Keratinocyte (primary cell): ENCODE measurements around the gene HOXC6. TPM values are rescaled to one million over a fixed set of nuclear protein-coding genes. Genes with fewer than 3 reads are reported as not detected.

Experiments used
- DNase-seq: peaks from one replicate; pipeline ENCODE4 v3.0.0-alpha.2; 2011; ENCODE audit warnings: low read depth, missing footprints, low spot score
- FAIRE-seq: peaks from 2 replicates; lab custom pipeline; 2011; peaks lifted over from hg19 to GRCh38; lab: Jason Lieb, UNC
- H2AFZ ChIP-seq: 2 replicates; pipeline ENCODE4 v1.6.0; 2012; ENCODE audit warnings: low read length, control low read depth, inconsistent platforms; ENCODE audit not compliant: control insufficient read depth
- H3K27ac ChIP-seq: 2 replicates; pipeline ENCODE4 v1.5.1; 2011; ENCODE audit warnings: low read length; ENCODE audit not compliant: control insufficient read depth, insufficient read depth
- H3K27me3 ChIP-seq: 3 replicates; pipeline ENCODE4 v1.6.0; 2011; ENCODE audit warnings: low read length; ENCODE audit not compliant: control insufficient read depth, insufficient read depth; ENCODE audit errors: extremely low read depth
- H3K36me3 ChIP-seq, 2 experiments: 2 replicates in 1 of 2; 3 replicates in 1 of 2; pipeline ENCODE4 v1.5.1; 2011; ENCODE audit warnings: low read length in 2 of 2, mild to moderate bottlenecking in 1 of 2; ENCODE audit not compliant: control insufficient read depth in 2 of 2, insufficient read depth in 2 of 2; ENCODE audit errors: extremely low read depth in 1 of 2
- H3K4me1 ChIP-seq: 3 replicates; pipeline ENCODE4 v1.5.1; 2011; ENCODE audit warnings: low read length; ENCODE audit not compliant: control insufficient read depth, insufficient read depth; ENCODE audit errors: extremely low read depth
- H3K4me2 ChIP-seq: 3 replicates; pipeline ENCODE4 v1.6.0; 2011; ENCODE audit warnings: low read depth, low read length; ENCODE audit not compliant: control insufficient read depth, insufficient read depth; ENCODE audit errors: extremely low read depth
- H3K4me3 ChIP-seq, 3 experiments: fragments of 200-600 bp in 1 of 3; sonication (generic) in 1 of 3; 2 replicates in 2 of 3; 3 replicates in 1 of 3; pipeline ENCODE4 v1.5.1; 2011 to 2016; ENCODE audit warnings: low read length in 3 of 3, mild to moderate bottlenecking in 3 of 3, control low read depth in 2 of 3, inconsistent platforms in 1 of 3, low read depth in 1 of 3, mixed read lengths in 1 of 3, mixed run types in 1 of 3, moderate library complexity in 1 of 3; ENCODE audit not compliant: control insufficient read depth in 2 of 3, insufficient read depth in 2 of 3; ENCODE audit errors: extremely low read depth in 1 of 3
- H3K79me2 ChIP-seq: 2 replicates; pipeline ENCODE4 v1.6.0; 2012; ENCODE audit warnings: low read length; ENCODE audit not compliant: control insufficient read depth, insufficient read depth
- H3K9ac ChIP-seq: 3 replicates; pipeline ENCODE4 v1.6.0; 2011; ENCODE audit warnings: low read length; ENCODE audit not compliant: control insufficient read depth, insufficient read depth; ENCODE audit errors: extremely low read depth
- H3K9me1 ChIP-seq: 3 replicates; pipeline ENCODE4 v1.6.0; 2011; ENCODE audit warnings: low read length; ENCODE audit not compliant: control insufficient read depth, insufficient read depth; ENCODE audit errors: extremely low read depth
- H3K9me3 ChIP-seq: 2 replicates; pipeline ENCODE4 v1.5.1; 2012; ENCODE audit warnings: low read depth, low read length; ENCODE audit not compliant: control insufficient read depth
- H4K20me1 ChIP-seq: 3 replicates; pipeline ENCODE4 v1.6.0; 2011; ENCODE audit warnings: low read length; ENCODE audit not compliant: control insufficient read depth, insufficient read depth; ENCODE audit errors: extremely low read depth
- EZH2 ChIP-seq: IDR thresholded peaks from one replicate; pipeline ENCODE4 v1.6.1; 2012; ENCODE audit warnings: inconsistent platforms, mild to moderate bottlenecking, low read length, moderate library complexity
- dilution Hi-C: fragments of 300-500 bp; cut with MboI; formaldehyde crosslinking; loops from one replicate; pipeline ENCODE4 v1.7.0; 2020; ENCODE audit warnings: low sequenced_read_pairs; ENCODE audit not compliant: extremely low pct_ligation_motif_present
- polyA plus RNA-seq, 5 experiments: library from polyadenylated mRNA; depleted of rRNA in 3 of 5; stranded (reverse) in 3 of 5; stranded (forward) in 1 of 5; unstranded in 1 of 5; fragments of >200 nt; gene quantifications; 1 replicate in 1 of 5; 2 replicates in 3 of 5; 3 replicates in 1 of 5; pipeline versions ENCODE4 v1.2.1 to v1.2.3, GENCODE V29; 2011 to 2012; ENCODE audit warnings: missing spikeins in 2 of 5, low read depth in 1 of 5, low replicate concordance in 1 of 5
- TF ChIP-seq, protein P1 (sequence below), 3 experiments: IDR thresholded peaks in 1 of 3; conservative IDR thresholded peaks in 1 of 3; optimal IDR thresholded peaks in 1 of 3; 2 replicates in 2 of 3; 3 replicates in 1 of 3; pipeline versions ENCODE3 to v1.5.1; 2011; ENCODE audit warnings: low read length in 3 of 3, mild to moderate bottlenecking in 3 of 3, moderate library complexity in 2 of 3, control low read depth in 1 of 3, inconsistent platforms in 1 of 3; ENCODE audit not compliant: insufficient read depth in 2 of 3; ENCODE audit errors: extremely low read depth in 1 of 3

The HOXC6 gene
- polyA plus RNA-seq, 1 donor (not counting 4 experiments of a cell fraction or from before 2014, with no cell fraction given) = 4.7 TPM

DNA sequence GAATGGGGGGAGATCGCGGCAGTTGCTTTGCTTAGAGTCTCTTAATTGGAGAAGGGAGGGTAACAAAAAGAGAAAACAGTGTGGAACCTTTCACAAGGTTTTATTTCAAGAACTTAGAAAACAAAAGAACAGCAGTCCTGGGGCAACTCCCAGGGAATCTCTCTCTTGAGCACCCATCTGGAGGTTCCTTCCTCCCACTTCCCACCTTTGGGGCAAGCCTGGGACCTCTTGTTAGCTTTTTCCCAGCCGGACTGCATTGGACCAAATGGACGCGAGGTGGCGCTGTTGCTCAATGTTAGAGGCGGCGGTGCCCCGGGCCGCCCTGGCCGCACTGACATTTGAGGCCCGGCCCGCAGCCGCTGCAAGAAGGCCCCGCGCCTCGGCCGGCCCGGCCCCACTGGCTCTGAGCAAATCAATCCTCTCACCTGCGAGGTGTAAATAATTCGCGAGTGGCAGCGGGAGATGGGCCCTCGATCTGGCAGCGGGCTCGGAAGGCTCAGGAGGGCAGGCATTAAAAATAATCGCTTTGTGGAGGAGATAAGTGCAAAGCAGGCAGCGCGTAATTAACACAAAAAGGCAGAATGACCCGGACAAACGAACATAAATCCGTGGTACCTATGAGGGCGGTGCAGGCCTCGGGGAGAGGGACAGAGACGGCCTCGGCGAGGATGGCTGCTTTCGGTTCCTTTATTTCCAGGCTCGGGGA is 22.2 kb upstream of the HOXC6 start:
- peak overlapping the region; percentile 35 for H3K4me2 ChIP-seq
- H3K4me1 ChIP-seq = peaks cover 17% of the 10 kb centered on the region
- H3K27ac ChIP-seq = no peak overlapping the region
- DNase-seq (no peak), FAIRE-seq (no peak)
- H3K9ac ChIP-seq = peak overlapping the region; percentile 46
- peaks cover 39% of the 10 kb centered on the region for H3K79me2 ChIP-seq
- no peaks in the 10 kb centered on the region for H4K20me1 ChIP-seq
- no peaks in the 10 kb centered on the region for H3K9me3 ChIP-seq
- H3K27me3 ChIP-seq = no peaks in the 10 kb centered on the region
- TF ChIP-seq, protein P1, sequence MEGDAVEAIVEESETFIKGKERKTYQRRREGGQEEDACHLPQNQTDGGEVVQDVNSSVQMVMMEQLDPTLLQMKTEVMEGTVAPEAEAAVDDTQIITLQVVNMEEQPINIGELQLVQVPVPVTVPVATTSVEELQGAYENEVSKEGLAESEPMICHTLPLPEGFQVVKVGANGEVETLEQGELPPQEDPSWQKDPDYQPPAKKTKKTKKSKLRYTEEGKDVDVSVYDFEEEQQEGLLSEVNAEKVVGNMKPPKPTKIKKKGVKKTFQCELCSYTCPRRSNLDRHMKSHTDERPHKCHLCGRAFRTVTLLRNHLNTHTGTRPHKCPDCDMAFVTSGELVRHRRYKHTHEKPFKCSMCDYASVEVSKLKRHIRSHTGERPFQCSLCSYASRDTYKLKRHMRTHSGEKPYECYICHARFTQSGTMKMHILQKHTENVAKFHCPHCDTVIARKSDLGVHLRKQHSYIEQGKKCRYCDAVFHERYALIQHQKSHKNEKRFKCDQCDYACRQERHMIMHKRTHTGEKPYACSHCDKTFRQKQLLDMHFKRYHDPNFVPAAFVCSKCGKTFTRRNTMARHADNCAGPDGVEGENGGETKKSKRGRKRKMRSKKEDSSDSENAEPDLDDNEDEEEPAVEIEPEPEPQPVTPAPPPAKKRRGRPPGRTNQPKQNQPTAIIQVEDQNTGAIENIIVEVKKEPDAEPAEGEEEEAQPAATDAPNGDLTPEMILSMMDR (optimal IDR thresholded peaks at IDR 0.05 in 1 of 3, IDR thresholded peaks at IDR 0.05 in 1 of 3, conservative IDR thresholded peaks at IDR 0.05 in 1 of 3; ENCODE audit: extremely low read depth in 1 of 3, insufficient read depth in 2 of 3, low read length in 3 of 3) = peak; percentile 84 to 93 (median 86)
- no peak for TF ChIP-seq EZH2
- peaks cover 2 to 6% of the 10 kb centered on the region in 2 experiments for H3K36me3 ChIP-seq
- H3K9me1 ChIP-seq = no peaks in the 10 kb centered on the region
- dilution Hi-C loops = no loop called here
- H2AFZ ChIP-seq = no peak overlapping the region
- no peak overlapping the region for H3K4me3 ChIP-seq

DNA sequence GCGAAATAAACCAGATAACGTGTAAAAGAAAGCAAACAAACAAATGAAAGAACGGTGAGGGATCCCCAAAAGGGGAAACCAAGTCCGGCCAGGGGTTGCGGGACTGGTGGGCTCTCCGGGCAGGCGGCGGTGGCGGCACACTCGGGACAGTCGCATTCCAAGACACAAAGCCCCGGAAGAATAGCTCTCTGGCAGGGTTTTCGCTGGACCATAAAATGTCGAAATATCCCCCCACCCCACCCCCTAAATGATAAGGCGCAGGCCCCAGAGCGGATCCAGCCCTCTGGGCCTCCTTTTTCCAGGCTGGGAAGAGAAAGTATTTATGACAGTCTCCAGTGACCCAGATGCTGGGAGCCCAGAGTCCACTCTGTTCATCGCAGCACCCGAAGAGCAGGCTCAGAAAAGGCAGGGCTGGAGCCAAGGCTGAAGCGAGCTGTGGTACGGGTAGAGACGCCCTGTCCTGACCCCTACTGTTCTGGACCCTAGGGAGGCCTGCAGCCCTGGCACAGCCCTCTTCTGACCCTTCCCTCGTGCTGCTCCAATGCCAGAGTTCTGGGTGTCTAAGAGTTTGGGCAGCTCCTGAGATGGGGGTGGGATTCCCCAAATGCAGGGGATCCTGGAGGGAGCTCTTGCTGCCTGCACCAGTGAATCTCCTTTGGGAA is 21.6 kb upstream of the HOXC6 start:
- Histone ChIP-seq H3K9ac (no peak overlapping the region), H3K4me2 (no peak overlapping the region), H3K27ac (no peak overlapping the region), H2AFZ (no peak overlapping the region), H3K4me1 (peaks cover 16% of the 10 kb centered on the region), H3K79me2 (peaks cover 33% of the 10 kb centered on the region), H3K9me1 (no peaks in the 10 kb centered on the region), H3K27me3 (no peaks in the 10 kb centered on the region), H3K9me3 (no peaks in the 10 kb centered on the region), H3K4me3 (no peak overlapping the region), H3K36me3 (peaks cover 2 to 6% of the 10 kb centered on the region in 2 experiments), H4K20me1 (no peaks in the 10 kb centered on the region)
- FAIRE-seq (no peak), DNase-seq (no peak)
- TF ChIP-seq, protein P1 (optimal IDR thresholded peaks at IDR 0.05 in 1 of 3, IDR thresholded peaks at IDR 0.05 in 1 of 3, conservative IDR thresholded peaks at IDR 0.05 in 1 of 3; ENCODE audit: extremely low read depth in 1 of 3, insufficient read depth in 2 of 3, low read length in 3 of 3) = no peak
- TF ChIP-seq EZH2 = no peak
- dilution Hi-C loops = no loop called here
